HG03196 (cell line): ENCODE results near the gene PTTG1IP.

Source experiments
- ATAC-seq: cut with Tn5 transposase; IDR thresholded peaks from one replicate; pipeline ENCODE4 v1.9.1; 2021; ENCODE audit not compliant: unreplicated experiment

PTTG1IP gene

GRCh38 chr21:44849616-44850130 is 23.8 kb downstream of the PTTG1IP start:
- no peak for ATAC-seq

- no peak for ATAC-seq
These were observed 24.5 kb downstream of the PTTG1IP start for GRCh38 chr21:44848821-44849521.

- no peak for ATAC-seq
These were observed 26.0 kb downstream of the PTTG1IP start for GRCh38 chr21:44847261-44848056.

- no peak for ATAC-seq
These were observed 26.8 kb downstream of the PTTG1IP start for GRCh38 chr21:44846485-44847260.

GRCh38 chr21:44846224-44846484 is 27.3 kb downstream of the PTTG1IP start:
- ATAC-seq = no peak

GRCh38 chr21:44845418-44846223 is 27.9 kb downstream of the PTTG1IP start:
- ATAC-seq = no peak

- no peak for ATAC-seq
These were observed 29.2 kb downstream of the PTTG1IP start for GRCh38 chr21:44844256-44844655.

- no peak for ATAC-seq
These were observed 30.6 kb downstream of the PTTG1IP start for GRCh38 chr21:44842721-44843445.

- no peak for ATAC-seq
These were observed 31.4 kb downstream of the PTTG1IP start for GRCh38 chr21:44842087-44842486.

- no peak for ATAC-seq
These were observed 32.7 kb downstream of the PTTG1IP start for GRCh38 chr21:44840771-44841170.

GRCh38 chr21:44838951-44839350 is 34.5 kb downstream of the PTTG1IP start:
- no peak for ATAC-seq

GRCh38 chr21:44838039-44838895 is 35.2 kb downstream of the PTTG1IP start:
- ATAC-seq = no peak

GRCh38 chr21:44837537-44837936 is 36.0 kb downstream of the PTTG1IP start:
- ATAC-seq = no peak

- ATAC-seq = no peak
These were observed 36.6 kb downstream of the PTTG1IP start for GRCh38 chr21:44836666-44837471.

- ATAC-seq = no peak
These were observed 37.2 kb downstream of the PTTG1IP start for GRCh38 chr21:44836349-44836665.

- no peak for ATAC-seq
These were observed 37.9 kb downstream of the PTTG1IP start for GRCh38 chr21:44835647-44835973.

GRCh38 chr21:44834951-44835646 is 38.4 kb downstream of the PTTG1IP start:
- ATAC-seq = no peak
